PC-3 (cell line): ENCODE data around the gene ETS1. TPM values are rescaled to one million over a fixed set of nuclear protein-coding genes. Genes with fewer than 3 reads are reported as not detected.

Experiments
- ATAC-seq: fragments of 200-7000 bp; cut with Tn5 transposase; 2 replicates; pipeline ENCODE4 v1.9.1; 2020; ENCODE audit warnings: mild to moderate bottlenecking, moderate library complexity
- BruUV-seq: library from RNA; stranded (reverse); fragments of 400-500 nt; replicated peaks from 2 replicates; lab custom pipeline; 2021; lab: Mats Ljungman, UMichigan
- CTCF ChIA-PET: fragments of 300-600 bp; sonication (Branson Sonifier 250); formaldehyde crosslinking; loops from one replicate; lab custom pipeline; 2022; ENCODE audit warnings: antibody characterized with exemption; lab: Charles Lee
- POLR2A ChIA-PET: fragments of 300-600 bp; sonication (Branson Sonifier 250); formaldehyde crosslinking; loops from one replicate; lab custom pipeline; 2022; ENCODE audit warnings: antibody characterized with exemption; ENCODE audit not compliant: unreplicated experiment; lab: Charles Lee
- DNase-seq: peaks from one replicate; pipeline ENCODE4 v3.0.0-alpha.2; 2015
- H2AFZ ChIP-seq: fragments of 300-600 bp; sonication (generic); 2 replicates; pipeline ENCODE4 v1.6.0; 2016; ENCODE audit warnings: antibody characterized with exemption, low read length
- H3F3A ChIP-seq: fragments of 300-600 bp; sonication (generic); one replicate; pipeline ENCODE4 v1.6.0; 2017; ENCODE audit warnings: antibody characterized with exemption, low read length, control low read depth, mild to moderate bottlenecking; ENCODE audit not compliant: unreplicated experiment
- H3K27ac ChIP-seq: fragments of 300-600 bp; sonication (generic); 2 replicates; pipeline ENCODE4 v1.5.1; 2016; ENCODE audit warnings: mild to moderate bottlenecking, low read length
- H3K27me3 ChIP-seq: fragments of 300-600 bp; sonication (generic); 2 replicates; pipeline ENCODE4 v1.6.1; 2016; ENCODE audit warnings: low read length, mixed read lengths
- H3K36me3 ChIP-seq: fragments of 300-600 bp; sonication (generic); 2 replicates; pipeline ENCODE4 v1.6.1; 2016; ENCODE audit warnings: low read depth, mixed run types, low read length, mixed read lengths
- H3K4me1 ChIP-seq: fragments of 300-600 bp; sonication (generic); 2 replicates; pipeline ENCODE4 v1.5.1; 2016; ENCODE audit warnings: low read length; ENCODE audit not compliant: insufficient read depth
- H3K4me2 ChIP-seq: fragments of 300-600 bp; sonication (generic); 2 replicates; pipeline ENCODE4 v1.6.0; 2016; ENCODE audit warnings: low read length
- H3K4me3 ChIP-seq: fragments of 300-600 bp; sonication (generic); 2 replicates; pipeline ENCODE4 v1.5.1; 2016; ENCODE audit warnings: mild to moderate bottlenecking, low read length, mixed read lengths
- H3K79me2 ChIP-seq: fragments of 300-600 bp; sonication (generic); 2 replicates; pipeline ENCODE4 v1.6.1; 2017; ENCODE audit warnings: low read length, mixed read lengths
- H3K9ac ChIP-seq: fragments of 300-600 bp; sonication (generic); 2 replicates; pipeline ENCODE4 v1.6.0; 2016; ENCODE audit warnings: mild to moderate bottlenecking, low read length
- H3K9me2 ChIP-seq: fragments of 300-600 bp; sonication (generic); replicated peaks from 2 replicates; pipeline ENCODE4 v1.6.1; 2016; ENCODE audit warnings: mixed run types, low read length, mixed read lengths
- H3K9me3 ChIP-seq: fragments of 300-600 bp; sonication (generic); 2 replicates; pipeline ENCODE4 v1.6.1; 2016; ENCODE audit warnings: low read length, mixed read lengths
- H4K20me1 ChIP-seq: fragments of 300-600 bp; sonication (generic); 2 replicates; pipeline ENCODE4 v1.6.1; 2016; ENCODE audit warnings: low read length, mixed read lengths
- EZH2 ChIP-seq: fragments of 300-600 bp; sonication (generic); IDR thresholded peaks from one replicate; pipeline ENCODE4 v1.6.1; 2017; ENCODE audit warnings: antibody characterized with exemption, mild to moderate bottlenecking, low read length; ENCODE audit not compliant: unreplicated experiment
- EZH2phosphoT487 ChIP-seq: fragments of 300-600 bp; sonication (generic); IDR thresholded peaks from 2 replicates; pipeline ENCODE4 v1.6.1; 2018; ENCODE audit warnings: mild to moderate bottlenecking, antibody characterized with exemption, low read length, borderline replicate concordance
- intact Hi-C: fragments of 100-400 bp; cut with micrococcal nuclease; formaldehyde crosslinking; loops from 2 replicates; pipeline ENCODE4 v1.9.0; 2023
- total RNA-seq: library from RNA; depleted of rRNA; stranded (reverse); fragments of >200 nt; gene quantifications from 2 replicates; pipeline ENCODE4 v1.2.3, GENCODE V29; 2014
- TF ChIP-seq, protein P1 (sequence below): fragments of 300-600 bp; sonication (generic); conservative IDR thresholded peaks from 2 replicates; pipeline ENCODE4 v1.5.1; 2017; ENCODE audit warnings: antibody characterized with exemption, low read depth, mild to moderate bottlenecking, low read length

The ETS1 gene
- total RNA-seq, 1 experiment from 2014 or later = 52.0 TPM

- peaks cover 90% of the 10 kb centered on the region for H3K79me2 ChIP-seq
- DNase-seq (no peak), ATAC-seq (peak; percentile 1)
- CTCF ChIA-PET = interaction anchor here (1.1 to 1.2 kb wide), 2 partner anchors 132 to 136 kb away, joined by 3 read pairs; no protein-coding TSS in a partner anchor
- no TSS peak for BruUV-seq
- peak overlapping the region; percentile 31 for H2AFZ ChIP-seq
- intact Hi-C loops = loop anchor here (1.0 to 10.0 kb wide), 4 partner anchors 10 to 290 kb away; no protein-coding TSS in a partner anchor
- H3K9me2 ChIP-seq = no peaks in the 10 kb centered on the region
- no peaks in the 10 kb centered on the region for H4K20me1 ChIP-seq
- POLR2A ChIA-PET = interaction anchor here (0.6 to 1.0 kb wide), 6 partner anchors 9 to 298 kb away, joined by 3 to 10 read pairs (median 4); no protein-coding TSS in a partner anchor
- peak overlapping the region; percentile 90 for H3K4me2 ChIP-seq
- H3K9me3 ChIP-seq = no peaks in the 10 kb centered on the region
- H3K27me3 ChIP-seq = no peaks in the 10 kb centered on the region
- H3K27ac ChIP-seq = peak overlapping the region; percentile 91
- peaks cover 97% of the 10 kb centered on the region for H3K4me1 ChIP-seq
- peaks cover 37% of the 10 kb centered on the region for H3F3A ChIP-seq
- H3K36me3 ChIP-seq = peaks cover 16% of the 10 kb centered on the region
- peak overlapping the region; percentile 62 for H3K4me3 ChIP-seq
- no peak for TF ChIP-seq EZH2phosphoT487
- TF ChIP-seq, protein P1, sequence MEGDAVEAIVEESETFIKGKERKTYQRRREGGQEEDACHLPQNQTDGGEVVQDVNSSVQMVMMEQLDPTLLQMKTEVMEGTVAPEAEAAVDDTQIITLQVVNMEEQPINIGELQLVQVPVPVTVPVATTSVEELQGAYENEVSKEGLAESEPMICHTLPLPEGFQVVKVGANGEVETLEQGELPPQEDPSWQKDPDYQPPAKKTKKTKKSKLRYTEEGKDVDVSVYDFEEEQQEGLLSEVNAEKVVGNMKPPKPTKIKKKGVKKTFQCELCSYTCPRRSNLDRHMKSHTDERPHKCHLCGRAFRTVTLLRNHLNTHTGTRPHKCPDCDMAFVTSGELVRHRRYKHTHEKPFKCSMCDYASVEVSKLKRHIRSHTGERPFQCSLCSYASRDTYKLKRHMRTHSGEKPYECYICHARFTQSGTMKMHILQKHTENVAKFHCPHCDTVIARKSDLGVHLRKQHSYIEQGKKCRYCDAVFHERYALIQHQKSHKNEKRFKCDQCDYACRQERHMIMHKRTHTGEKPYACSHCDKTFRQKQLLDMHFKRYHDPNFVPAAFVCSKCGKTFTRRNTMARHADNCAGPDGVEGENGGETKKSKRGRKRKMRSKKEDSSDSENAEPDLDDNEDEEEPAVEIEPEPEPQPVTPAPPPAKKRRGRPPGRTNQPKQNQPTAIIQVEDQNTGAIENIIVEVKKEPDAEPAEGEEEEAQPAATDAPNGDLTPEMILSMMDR = no peak
- TF ChIP-seq EZH2 = no peak
- peak overlapping the region; percentile 76 for H3K9ac ChIP-seq
These were observed 89.6 kb downstream of the ETS1 start for GRCh38 chr11:128497776-128498095.

DNA sequence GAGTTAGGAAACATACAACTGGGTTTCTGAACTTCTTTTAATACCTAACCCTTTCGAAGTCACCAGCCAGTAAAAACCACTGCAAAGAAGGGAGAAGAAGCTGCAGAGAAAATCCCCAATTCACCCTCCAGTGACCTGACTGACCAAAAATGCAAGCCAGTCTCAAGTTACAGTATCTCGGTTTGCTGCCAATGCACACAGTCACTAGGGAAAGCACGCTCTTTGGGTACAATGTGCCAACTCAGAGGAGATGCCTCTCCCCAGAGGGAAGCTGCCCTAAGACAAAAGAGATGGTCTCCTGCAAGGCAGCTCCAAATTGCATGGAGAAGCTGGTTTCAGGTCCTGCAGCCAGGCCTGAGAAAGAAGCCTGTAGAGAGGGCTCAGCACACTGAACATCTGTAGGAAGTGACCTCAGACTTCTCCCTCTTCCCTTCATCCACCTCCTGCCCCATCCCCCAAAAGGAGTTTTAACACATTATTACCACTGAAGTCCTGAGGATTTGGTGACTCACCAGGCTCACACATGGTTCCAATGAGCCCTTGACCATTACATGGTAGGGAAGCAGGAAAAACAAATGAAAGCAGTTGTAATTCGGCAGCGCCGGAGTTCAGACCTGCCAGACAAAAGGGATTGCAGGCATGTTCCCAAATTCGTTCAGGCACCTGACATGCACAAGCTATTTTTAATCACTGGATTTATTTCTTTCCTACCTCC, 90.1 kb downstream of the ETS1 start:
- ATAC-seq (peak; percentile 74), DNase-seq (peak; percentile 97)
- H3K27me3 ChIP-seq = no peaks in the 10 kb centered on the region
- peaks cover 37% of the 10 kb centered on the region for H3F3A ChIP-seq
- H2AFZ ChIP-seq = peak overlapping the region; percentile 31
- POLR2A ChIA-PET = interaction anchor here (0.5 to 1.0 kb wide), 8 partner anchors 9 to 297 kb away, joined by 3 to 10 read pairs (median 4); no protein-coding TSS in a partner anchor
- no peaks in the 10 kb centered on the region for H3K9me3 ChIP-seq
- peaks cover 97% of the 10 kb centered on the region for H3K4me1 ChIP-seq
- peak overlapping the region; percentile 62 for H3K4me3 ChIP-seq
- H4K20me1 ChIP-seq = no peaks in the 10 kb centered on the region
- H3K27ac ChIP-seq = peak overlapping the region; percentile 91
- no peaks in the 10 kb centered on the region for H3K9me2 ChIP-seq
- TF ChIP-seq, protein P1 = no peak
- TF ChIP-seq EZH2phosphoT487 (no peak), EZH2 (no peak)
- intact Hi-C loops = loop anchor here (1.0 to 10.0 kb wide), 4 partner anchors 10 to 290 kb away; no protein-coding TSS in a partner anchor
- peaks cover 16% of the 10 kb centered on the region for H3K36me3 ChIP-seq
- TSS peak; percentile 46 for BruUV-seq
- peaks cover 90% of the 10 kb centered on the region for H3K79me2 ChIP-seq
- peak overlapping the region; percentile 90 for H3K4me2 ChIP-seq
- H3K9ac ChIP-seq = peak overlapping the region; percentile 76
- CTCF ChIA-PET = interaction anchor here (0.6 to 1.2 kb wide), 5 partner anchors 133 to 459 kb away, joined by 3 to 4 read pairs (median 3); no protein-coding TSS in a partner anchor
